ENCODE measurements around the gene NOC4L.

NOC4L gene

DNA sequence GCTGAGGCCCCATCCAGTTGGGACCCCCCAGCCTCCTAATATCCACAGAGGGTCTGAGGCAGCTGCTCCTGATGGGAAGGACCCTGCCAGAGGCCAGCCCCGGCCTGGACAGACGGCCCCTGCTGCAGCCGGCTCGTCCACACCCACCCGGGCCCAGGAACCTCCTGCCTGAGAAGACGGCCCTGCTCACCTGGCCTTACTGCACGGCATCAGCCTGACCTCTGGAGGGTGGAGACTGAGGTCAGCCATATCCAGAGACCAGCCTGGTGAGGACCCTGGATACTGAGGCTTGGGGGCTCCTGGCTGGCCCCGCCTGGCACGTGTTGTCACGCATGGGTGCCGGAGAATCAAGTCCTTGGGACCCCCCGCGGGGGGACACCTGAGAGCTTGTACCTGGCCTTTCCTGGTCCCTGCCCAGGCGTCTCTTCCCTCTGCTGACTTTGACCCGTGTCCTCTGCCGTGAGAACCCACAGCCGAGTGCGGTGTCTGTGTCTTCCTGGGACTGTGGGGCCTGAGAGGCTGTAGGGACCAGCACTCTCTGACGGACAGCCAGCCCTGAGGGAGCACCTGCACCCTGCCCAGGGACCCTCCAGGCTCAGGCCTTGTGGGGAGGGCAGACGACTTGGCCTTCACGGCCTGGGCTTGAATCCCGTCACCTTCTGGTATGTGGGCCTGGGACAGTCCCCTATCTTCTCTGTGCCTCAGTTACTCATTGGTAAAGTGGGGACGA is 57.3 kb downstream of the NOC4L start:
- no peak for DNase-seq

All from 8988T (cell line).